ENCODE data around the gene TMEM263. TPM values are rescaled to one million over a fixed set of nuclear protein-coding genes. Genes with fewer than 3 reads are reported as not detected.
"Not testable (repeated sequence)": the region's sequence is repeated elsewhere in the genome, so short reads cannot be mapped to it uniquely, and the experiment has no call there.

Gene TMEM263
- total RNA-seq, 6 experiments from 2014 or later: 23.9 to 40.9 (median 38.1) TPM

DNA sequence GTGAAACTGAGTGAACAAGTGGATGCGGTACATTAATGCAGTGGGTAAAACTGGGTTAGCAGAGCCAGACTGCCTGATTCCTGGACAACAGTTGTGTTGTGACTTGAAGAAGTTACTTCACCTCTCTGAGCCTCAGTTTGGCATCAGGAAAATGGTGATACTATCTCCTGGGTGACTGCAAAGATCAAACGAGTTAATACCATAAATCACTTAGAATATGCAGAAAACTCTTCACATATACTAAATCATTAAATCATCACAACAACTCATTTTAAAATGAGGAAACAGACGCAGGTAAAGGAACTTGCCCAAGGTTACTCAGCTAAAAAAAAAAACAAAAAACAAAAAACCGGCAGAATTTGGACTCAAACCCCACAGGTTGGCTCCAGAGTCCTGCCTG, 30.4 kb downstream of the TMEM263 start:
- no peak for TF ChIP-seq POLR2A (IDR thresholded peaks at IDR 0.05)
- TF ChIP-seq, protein P1, sequence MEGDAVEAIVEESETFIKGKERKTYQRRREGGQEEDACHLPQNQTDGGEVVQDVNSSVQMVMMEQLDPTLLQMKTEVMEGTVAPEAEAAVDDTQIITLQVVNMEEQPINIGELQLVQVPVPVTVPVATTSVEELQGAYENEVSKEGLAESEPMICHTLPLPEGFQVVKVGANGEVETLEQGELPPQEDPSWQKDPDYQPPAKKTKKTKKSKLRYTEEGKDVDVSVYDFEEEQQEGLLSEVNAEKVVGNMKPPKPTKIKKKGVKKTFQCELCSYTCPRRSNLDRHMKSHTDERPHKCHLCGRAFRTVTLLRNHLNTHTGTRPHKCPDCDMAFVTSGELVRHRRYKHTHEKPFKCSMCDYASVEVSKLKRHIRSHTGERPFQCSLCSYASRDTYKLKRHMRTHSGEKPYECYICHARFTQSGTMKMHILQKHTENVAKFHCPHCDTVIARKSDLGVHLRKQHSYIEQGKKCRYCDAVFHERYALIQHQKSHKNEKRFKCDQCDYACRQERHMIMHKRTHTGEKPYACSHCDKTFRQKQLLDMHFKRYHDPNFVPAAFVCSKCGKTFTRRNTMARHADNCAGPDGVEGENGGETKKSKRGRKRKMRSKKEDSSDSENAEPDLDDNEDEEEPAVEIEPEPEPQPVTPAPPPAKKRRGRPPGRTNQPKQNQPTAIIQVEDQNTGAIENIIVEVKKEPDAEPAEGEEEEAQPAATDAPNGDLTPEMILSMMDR (IDR thresholded peaks at IDR 0.05): no peak
- ATAC-seq (no peak), DNase-seq (no peak)
- H3K27ac ChIP-seq: peak overlapping the region; percentile 71 to 79 (median 79)
- H3K4me1 ChIP-seq: peaks cover 0 to 12% (median 6%) of the 10 kb centered on the region in 4 donors
- H3K9me3 ChIP-seq: no peaks in the 10 kb centered on the region
- intact Hi-C loops (cut with DNase I): no loop called here
- no peaks in the 10 kb centered on the region for H3K27me3 ChIP-seq
- WGBS (ENCODE audit: insufficient coverage, low coverage, low lambda C conversion rate, missing lambda C conversion rate): 3% methylated on average over 3 of the region's 4 CpGs
- H3K36me3 ChIP-seq: no peaks in the 10 kb centered on the region
- peak overlapping the region; percentile 64 to 78 (median 70) for H3K4me3 ChIP-seq

DNA sequence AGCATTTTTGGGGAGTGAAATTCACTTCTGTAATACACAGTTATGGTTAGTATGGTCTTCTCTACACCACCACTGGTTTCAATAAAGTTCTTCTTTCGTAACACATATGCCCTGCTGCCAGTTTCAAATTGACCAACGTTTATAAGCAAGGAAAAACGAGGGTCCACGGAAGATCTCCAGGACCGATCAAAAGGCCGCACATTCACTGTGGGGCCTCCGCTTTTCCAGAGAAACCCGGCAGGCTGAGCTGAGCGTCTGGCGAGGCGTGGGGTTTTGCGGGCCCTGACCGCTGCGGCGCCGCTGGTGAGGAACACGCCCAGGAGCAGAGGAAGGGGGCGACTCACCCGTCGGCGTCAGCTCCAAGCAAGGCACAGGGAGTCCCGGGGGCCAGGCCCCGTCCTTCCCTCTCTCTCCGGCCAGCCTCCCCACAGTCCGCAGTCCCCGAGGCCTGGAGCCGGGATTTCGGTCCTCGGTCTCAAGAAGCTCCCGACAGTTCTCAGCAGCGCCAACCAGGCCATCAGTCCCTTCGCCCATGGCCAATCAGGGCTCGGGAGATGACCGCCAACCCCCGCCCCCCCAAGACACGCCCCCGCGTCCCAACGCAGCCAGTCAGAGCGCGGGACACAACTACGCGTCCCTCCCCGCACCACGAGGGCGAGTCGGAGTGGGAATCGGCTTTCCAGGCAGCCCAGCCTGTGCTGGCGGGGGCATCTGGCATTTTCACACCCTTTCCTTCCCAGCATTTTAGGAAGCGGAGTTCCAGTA, 31.1 kb downstream of the TMEM263 start, which contains the start of gene MTERF2:
Gene MTERF2 (minus strand): TSS at position 522 of the 765 bp plus-strand sequence. CDS start 8,432 bp downstream, outside the sequence.
- DNase-seq (peak; percentile 95 to 96 (median 95)), ATAC-seq (peak; percentile 98 to 100 (median 98))
- Histone ChIP-seq H3K27me3 (no peaks in the 10 kb centered on the region), H3K4me3 (peak within 1 kb of the TSS; percentile 64 to 78 (median 70)), H3K9me3 (no peaks in the 10 kb centered on the region), H3K36me3 (no peaks in the 10 kb centered on the region), H3K27ac (peak within 1 kb of the TSS; percentile 71 to 79 (median 79)), H3K4me1 (peaks cover 0 to 11% (median 4%) of the 10 kb centered on the region in 4 donors)
- TF ChIP-seq, protein P1 (IDR thresholded peaks at IDR 0.05): no peak
- TF ChIP-seq POLR2A (IDR thresholded peaks at IDR 0.05): peak; percentile 89
- intact Hi-C loops (cut with DNase I): no loop called here
- 0% methylated on average over 22 of the region's 50 CpGs for WGBS (ENCODE audit: insufficient coverage, low coverage, low lambda C conversion rate, missing lambda C conversion rate)

DNA sequence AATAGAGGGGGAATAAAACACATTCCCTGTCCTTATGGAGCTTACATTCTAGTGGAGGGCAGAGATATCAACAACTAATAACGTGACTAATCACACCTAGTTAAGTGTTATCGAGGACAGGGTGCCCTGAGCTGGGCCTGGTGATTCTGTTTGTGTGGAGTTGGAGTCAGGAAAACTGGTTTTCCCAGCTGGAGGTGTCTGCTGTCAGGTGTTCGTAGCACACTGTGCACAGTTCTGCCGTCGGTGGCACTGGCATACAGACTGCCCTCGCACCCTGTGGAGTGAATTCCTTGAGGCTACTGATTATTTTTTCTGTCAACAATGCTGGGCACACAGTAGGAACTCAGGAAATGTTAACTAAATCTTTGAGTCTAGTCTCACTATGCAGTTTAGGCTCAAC, 32.1 kb downstream of the TMEM263 start:
- no peak for DNase-seq
- no peak overlapping the region for H3K27ac ChIP-seq

DNA sequence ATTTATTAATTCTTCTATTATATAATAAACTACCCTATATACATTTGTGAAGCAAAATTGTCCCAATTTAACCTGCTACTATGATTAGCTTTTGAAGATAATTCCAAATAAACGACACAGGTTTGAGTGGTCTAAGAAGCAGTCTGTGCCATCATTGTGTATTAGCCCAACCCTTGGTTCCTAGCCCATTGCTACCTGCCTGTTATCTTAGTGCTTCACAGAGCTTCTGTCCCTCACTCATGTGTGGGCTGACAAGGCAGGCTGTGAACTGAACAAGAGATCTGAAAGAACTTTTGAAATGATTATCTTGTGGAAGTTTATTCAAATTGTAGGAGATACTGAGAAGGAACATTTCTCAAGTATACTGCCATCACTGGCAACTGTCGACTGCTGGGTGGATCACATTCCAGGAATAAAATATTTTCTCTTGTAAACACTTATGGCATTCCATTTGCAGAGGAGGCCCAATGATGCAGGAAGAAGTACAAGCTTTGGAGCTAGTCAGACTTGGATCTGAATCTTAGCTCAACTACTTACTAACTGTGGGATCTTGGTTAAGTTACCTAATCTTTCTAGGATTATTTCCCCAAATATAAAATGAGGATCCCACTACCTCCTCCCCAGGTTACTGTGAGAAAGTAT, 39.0 kb downstream of the TMEM263 start:
- DNase-seq (no peak), ATAC-seq (no peak)
- Histone ChIP-seq H3K36me3 (peaks cover 0 to 3% (median 0%) of the 10 kb centered on the region in 4 donors), H3K27me3 (no peaks in the 10 kb centered on the region), H3K27ac (no peak overlapping the region), H3K9me3 (no peaks in the 10 kb centered on the region), H3K4me1 (no peaks in the 10 kb centered on the region), H3K4me3 (no peak overlapping the region)
- intact Hi-C loops (cut with DNase I): no loop called here
- no peak for TF ChIP-seq POLR2A (IDR thresholded peaks at IDR 0.05)
- TF ChIP-seq, protein P1 (IDR thresholded peaks at IDR 0.05): no peak
- whole genome bisulfite sequencing (ENCODE audit: insufficient coverage, low coverage, low lambda C conversion rate, missing lambda C conversion rate): 61% methylated on average over 2 of the region's 2 CpGs

More for the DNA sequence above, 32.1 kb downstream of the TMEM263 start:
- Histone ChIP-seq H3K27me3 (no peaks in the 10 kb centered on the region), H3K4me1 (peaks cover 0 to 11% (median 4%) of the 10 kb centered on the region in 4 donors), H3K9me3 (no peaks in the 10 kb centered on the region), H3K36me3 (peaks cover 0 to 3% (median 0%) of the 10 kb centered on the region in 4 donors), H3K4me3 (no peak overlapping the region)
- TF ChIP-seq POLR2A (IDR thresholded peaks at IDR 0.05): no peak
- TF ChIP-seq, protein P1 (IDR thresholded peaks at IDR 0.05): no peak
- intact Hi-C loops (cut with DNase I): no loop called here
- 42% methylated on average over 2 of the region's 6 CpGs for WGBS (ENCODE audit: insufficient coverage, low coverage, low lambda C conversion rate, missing lambda C conversion rate)
- no peak for ATAC-seq

DNA sequence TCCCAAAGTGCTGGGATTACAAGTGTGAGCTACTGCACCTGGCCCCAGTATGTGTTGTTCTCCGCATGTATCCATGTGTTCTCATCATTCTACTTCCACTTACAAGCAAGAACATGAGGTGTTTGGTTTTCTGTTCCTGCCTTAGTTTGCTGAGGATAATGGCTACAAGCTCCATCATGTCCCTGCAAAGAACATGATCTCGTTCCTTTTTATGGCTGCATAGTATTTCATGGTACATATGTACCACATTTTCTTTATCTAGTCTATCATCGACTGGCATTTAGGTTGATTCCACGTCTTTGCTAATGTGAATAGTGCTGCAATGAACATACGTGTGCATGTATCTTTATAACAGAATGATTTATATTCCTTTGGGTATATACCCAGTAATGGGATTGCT, 40.4 kb downstream of the TMEM263 start:
- H3K27ac ChIP-seq; H3K4me1 ChIP-seq; intact Hi-C loops (cut with DNase I); H3K36me3 ChIP-seq; H3K4me3 ChIP-seq; H3K27me3 ChIP-seq; ATAC-seq; H3K9me3 ChIP-seq; DNase-seq: not testable (repeated sequence)
- 97% methylated on average over 5 of the region's 5 CpGs for WGBS (ENCODE audit: insufficient coverage, low coverage, low lambda C conversion rate, missing lambda C conversion rate)

Measured in right lobe of liver (tissue), 6 donors.